Measurements from ENCODE around the gene NUCKS1.
A peak's percentile ranks its signal among the peaks of the same experiment; 100 is the strongest.

Gene NUCKS1, protein sequence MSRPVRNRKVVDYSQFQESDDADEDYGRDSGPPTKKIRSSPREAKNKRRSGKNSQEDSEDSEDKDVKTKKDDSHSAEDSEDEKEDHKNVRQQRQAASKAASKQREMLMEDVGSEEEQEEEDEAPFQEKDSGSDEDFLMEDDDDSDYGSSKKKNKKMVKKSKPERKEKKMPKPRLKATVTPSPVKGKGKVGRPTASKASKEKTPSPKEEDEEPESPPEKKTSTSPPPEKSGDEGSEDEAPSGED

DNA sequence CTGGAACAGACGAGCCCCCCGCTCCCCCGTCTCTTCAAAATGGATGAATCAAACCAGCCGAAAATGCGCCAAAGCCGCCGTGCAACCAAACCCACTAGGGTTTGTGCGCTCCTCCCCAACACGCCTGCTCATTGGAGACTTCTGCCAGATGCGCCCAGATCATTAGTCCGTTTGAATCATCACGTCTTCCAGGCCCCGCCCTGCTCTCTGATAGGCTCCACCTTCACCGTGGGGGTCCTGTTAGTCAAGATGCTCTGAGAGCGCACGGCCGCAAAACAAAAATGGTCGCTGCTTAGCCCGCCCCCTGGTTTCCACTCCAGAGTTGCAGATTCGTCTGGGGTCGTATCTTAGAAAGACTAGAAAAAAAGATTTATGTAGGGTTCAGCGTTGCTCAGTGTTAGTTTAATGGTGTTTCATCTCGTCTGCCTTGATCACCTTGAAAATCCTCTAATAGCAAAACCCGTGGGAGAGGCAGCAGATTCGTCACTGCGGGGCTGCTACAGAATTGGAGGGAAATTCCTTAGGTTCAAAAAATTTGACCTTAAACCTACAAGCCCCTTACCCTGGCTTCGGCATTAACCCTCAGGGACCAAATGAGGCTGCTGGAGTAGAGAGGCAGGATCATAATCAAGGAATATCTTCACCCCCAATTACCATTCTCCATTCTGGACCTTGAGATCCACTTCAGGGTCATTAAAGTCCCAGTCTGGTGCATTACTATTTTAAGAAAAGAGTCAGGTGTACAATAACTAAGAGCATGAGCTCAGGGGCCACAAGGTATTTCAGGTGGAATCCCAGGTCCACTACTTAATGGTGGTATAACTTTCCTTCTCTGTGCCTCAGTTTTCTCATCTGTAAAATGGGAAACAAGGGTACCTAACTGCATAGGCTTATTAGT, at the start of gene NUCKS1:
Gene NUCKS1, minus strand, starts transcription at position 45 of the 898 bp plus-strand sequence. CDS start 209 bp downstream, outside the sequence.
- peak; percentile 76 for DNase-seq (ENCODE audit: low spot score)

DNA sequence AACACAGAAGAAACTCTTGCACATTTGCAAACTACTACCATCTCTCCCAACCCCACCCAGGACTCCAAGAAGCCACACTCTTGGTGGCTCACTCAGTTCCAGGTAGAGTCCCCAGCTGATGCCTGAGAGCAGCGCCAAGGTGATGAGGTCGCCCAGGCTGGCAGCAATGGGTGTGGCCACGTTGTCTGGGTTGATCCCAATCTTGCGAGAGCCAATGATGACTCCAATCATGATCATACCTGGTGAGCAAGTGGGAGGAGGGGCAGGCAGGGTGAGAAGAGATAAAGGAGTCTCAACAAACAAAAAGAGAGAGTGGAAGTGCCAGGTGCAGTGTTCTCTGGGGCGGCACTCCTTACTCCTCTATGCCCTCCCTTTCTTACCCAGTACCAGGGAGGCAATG, 48.6 kb upstream of the NUCKS1 start:
- no peak for DNase-seq (ENCODE audit: low spot score)

DNA sequence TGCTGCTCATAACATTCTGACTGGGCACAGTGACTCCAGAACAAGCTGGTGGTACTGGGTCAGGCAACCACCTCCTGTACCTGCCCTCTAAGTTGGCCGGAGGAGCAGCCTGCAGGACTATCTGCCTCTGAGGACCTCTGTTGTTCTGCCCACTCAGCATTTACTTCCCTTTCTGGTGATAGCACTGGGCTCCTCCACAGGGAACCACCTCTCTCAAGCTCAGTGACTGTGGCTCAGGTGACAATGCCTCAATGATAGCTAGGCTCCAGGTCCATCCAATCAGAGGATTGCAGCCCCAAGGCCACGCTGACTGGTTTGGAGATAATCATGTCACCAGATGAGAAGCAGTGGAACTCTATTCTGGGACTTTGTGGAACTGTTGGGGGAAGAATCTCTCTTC, 47.2 kb upstream of the NUCKS1 start:
- no peak for DNase-seq (ENCODE audit: low spot score)

DNA sequence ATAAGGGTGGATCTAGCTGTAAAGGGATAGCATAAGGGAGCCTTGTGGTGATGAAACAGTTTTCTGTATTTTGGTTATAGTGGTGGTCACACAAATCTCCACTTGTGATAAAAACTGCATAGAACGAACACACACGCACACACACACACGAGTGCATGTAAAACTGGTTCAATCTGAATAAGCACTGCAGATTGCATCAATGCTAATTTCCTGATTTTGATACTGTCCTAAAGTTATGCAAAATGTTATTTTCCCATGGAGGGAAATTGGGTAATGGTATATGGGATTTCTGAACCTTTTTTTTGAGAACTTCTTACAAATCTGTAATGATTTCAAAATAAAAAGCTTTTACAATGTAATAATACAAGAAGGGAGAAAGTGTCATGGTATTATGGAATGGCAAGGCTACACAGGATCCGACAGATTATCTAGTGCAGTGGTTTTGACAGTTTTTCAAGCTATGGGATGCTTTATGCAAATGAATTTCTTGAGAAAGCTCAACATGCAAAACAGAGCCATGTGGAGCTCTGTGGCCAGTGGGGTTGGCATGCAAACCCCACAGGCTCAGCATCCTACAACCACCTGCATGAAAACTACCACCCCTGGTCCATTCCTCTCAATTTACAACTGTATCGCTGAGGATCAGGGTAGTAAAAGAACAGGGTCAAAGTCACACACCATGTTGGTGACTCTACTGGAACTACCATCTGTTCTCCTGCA, 44.2 kb upstream of the NUCKS1 start:
- DNase-seq (ENCODE audit: low spot score): no peak

DNA sequence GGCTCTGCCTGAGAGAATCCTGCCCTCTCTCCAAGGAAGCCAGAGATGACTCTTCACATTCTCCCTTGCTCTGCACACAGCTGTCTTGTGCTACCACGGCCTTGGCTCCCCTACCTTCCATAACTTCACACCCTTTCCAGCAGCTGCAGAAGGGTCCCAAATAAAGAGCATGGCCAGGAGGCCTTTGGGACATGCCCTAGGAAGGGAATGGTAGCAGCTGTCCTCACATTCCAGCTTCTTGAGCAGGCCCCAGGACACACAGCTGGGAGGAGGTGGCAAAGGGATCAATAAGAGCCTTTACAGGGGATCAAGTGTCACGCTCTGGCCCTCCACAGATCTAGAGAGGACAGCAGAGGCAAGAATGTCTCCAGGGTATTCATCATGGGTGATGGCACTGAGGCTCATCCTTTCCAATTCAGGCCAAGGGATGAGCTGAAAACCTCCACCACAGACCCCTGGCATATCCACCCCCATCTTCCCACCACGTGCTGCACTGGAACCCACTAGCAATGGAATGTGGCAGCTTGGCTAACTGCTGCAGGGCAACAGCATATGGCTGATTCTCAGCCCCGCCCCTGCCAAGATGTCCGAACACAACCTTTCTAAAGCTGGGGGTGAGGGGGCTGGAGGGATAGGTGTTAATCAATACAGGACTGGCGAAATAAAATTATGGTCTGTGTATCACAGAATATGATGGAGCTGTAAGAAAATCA, 43.1 kb upstream of the NUCKS1 start:
- no peak for DNase-seq (ENCODE audit: low spot score)

DNA sequence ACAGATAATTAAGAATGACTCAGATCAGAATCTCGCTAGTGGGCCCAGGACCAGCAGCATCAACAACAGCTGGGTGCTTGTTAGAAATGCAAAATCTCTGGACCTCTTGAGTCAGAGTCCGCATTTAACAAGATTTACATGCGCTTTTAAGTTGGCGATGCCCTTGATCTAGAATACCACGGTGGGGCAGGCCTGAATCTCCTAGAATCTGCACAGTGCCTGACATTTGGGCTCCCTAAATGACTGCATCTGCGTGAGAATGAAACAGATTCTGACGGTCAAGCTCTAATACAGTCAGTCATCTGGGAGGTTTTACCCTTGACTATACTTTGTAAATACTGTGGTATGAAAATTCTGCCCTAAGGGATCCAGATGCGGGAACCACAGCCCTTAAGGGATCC, 42.5 kb upstream of the NUCKS1 start:
- no peak for DNase-seq (ENCODE audit: low spot score)

DNA sequence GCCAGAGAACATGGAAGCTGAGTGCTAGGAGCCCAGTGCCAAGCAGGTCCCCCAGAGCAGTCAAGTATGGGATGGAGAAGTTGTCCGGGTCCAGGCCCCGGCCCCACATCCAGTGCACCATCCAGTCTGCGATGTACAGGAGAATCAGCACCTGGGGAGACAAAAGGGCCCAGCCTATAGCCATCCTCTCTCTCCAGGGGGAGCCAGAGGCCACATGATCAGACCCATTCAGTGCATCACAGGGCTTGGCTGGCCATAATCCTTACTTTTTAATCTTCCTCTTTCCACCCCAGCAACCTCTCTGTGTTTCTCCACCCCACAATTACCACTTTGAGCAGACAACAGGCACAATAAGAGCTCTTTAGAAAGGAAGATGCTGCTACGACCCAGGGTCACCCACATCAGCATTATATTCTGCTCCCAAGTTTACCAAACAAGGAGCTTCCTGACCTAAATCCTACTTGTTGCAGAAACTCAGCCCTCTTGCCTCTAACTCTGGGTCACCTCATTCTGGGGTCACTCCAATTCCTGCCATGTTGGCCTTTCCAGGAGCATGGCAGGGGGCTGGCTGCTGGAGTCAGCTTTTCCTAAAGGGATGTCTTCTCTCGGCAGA, 41.7 kb upstream of the NUCKS1 start:
- peak; percentile 78 for DNase-seq (ENCODE audit: low spot score)

DNA sequence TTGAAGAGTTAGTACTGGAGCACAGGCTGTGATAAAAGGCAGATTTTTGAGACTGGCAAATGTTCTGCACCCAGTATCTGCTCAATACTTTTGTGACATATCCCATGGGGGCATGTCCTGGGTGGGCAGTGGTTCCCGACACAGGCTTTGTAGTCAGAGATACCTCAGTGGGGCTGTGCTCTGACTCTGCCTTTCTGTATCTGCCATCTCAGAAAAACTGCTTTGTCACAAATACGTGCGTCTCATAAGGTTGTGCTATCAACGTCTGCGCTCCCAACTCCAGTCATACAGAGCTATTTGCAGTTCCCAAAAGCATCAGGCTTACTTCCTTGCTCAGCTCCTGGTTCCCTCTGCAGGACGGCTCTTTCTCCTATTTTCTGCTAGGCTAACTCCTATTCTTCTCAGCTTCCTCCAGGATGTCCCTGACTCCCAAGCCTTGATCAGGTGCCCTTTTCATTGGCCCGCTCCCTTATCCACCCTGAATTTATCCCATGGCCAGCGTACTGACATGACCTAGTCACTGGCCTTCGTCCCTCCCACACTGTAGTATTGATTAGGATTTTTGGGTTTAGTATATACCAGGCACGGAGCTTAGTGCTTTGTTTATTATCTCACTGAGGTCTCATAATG, 37.4 kb upstream of the NUCKS1 start:
- no peak for DNase-seq (ENCODE audit: low spot score)

DNA sequence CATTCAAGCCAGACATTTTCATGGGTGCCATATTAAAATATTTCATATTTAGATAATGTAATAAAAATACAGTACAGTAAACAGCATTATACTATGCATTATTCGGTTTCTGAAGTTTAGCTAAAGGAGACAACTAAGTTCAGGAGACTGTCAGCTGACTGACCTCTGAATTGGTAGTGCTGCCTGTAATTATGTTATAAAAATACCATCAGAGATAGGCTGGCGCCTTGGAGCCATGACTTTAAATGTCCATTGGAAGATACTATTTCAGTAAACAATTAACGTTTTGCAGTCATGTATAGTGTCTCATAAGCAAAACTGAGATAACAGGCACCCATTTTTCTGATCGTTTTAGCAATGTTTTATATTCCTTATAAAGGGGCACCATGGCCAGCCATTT, 36.6 kb upstream of the NUCKS1 start:
- DNase-seq (ENCODE audit: low spot score): no peak

DNA sequence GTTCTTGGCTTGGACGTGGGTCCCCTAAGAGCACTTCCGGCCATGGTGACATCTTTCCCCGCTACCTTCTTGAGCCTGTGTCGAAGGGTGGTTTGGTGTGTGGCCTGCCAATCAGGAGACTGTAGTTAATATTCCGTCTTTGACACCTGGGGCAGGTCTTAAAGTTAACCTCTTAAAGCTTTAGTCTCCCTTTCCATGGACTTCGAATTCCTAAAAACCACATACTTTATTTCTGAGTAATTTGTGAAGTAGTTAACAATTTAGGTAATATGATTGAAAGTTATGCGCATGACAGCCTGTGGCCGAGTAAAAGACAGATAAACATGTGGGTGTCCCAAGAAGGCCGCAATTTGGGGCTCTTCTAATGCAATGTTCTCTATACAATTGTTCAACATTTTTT, 35.5 kb upstream of the NUCKS1 start:
- DNase-seq (ENCODE audit: low spot score): no peak

DNA sequence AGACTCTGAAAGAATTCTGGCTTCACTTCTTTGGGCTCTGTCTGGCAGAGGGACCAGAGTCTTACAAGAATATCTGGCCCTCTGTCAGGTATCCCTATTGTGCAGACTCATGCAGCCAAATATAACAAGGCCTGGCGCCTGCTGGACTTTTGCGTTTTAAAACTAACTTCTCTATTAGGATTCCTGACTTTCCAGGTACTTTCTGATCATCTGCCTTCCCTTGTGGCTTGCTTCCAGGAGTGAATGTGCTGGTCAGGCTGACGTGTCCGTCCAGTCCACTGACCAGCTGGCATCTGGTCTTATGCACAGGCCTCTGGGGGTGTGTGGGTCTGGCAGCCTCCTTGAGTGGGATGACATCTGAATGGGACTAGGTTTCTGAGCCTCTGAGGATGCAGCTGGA, 33.9 kb upstream of the NUCKS1 start:
- no peak for DNase-seq (ENCODE audit: low spot score)

DNA sequence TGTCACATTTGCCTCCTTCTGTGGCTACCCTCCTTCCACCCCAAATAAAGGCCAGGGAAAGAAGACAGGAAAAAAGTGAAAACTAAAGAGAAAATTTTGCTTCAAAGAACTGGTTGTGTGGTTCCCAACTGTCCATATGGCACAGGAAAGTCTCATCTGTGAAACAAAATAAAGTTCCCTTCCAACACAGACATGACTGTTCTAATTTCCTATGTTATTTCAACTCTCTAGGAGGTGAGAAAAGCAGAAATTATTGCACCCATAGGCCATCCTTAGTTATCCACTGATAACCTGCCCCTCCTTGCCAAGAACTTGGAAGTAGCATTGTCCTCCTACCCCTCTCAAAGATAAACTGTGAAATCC, 33.4 kb upstream of the NUCKS1 start:
- no peak for DNase-seq (ENCODE audit: low spot score)

DNA sequence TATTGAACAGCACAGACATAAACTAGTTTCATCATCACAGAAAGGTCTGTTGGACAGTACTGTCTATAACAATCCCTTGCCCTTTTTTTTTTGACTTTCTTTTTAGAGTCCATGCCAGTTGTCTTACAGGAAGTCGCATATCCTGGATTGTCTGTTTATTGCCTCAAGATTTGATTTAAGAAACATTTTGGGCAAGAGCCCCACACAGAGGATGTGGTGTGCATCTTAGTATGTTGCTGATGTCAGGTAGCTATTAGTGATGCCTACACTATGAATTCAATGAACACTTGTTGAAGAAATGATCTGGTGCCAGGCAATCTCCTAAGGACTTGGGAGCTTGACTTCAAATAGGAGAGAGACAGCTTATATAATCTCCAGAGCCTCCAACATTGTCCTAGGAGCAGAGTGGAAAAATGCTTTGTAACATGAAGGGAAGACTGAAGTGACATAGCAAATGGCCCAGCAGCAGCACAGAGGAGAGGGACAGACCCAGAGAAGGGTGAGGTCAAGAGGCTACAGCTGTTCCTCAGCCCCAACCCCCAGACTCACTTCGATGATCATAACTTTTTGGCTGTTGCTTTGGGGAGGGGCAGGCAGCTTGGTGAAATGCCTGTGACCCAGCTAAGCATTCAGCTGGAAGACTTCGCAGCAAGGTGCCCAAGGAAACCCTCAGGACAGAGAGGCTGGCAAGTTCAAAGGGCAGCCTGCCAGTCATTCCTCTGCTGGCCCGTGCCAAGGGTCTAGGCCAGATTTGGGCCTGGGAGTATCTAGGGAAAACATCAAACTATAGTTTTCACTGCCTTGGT, 32.8 kb upstream of the NUCKS1 start:
- DNase-seq (ENCODE audit: low spot score): no peak

DNA sequence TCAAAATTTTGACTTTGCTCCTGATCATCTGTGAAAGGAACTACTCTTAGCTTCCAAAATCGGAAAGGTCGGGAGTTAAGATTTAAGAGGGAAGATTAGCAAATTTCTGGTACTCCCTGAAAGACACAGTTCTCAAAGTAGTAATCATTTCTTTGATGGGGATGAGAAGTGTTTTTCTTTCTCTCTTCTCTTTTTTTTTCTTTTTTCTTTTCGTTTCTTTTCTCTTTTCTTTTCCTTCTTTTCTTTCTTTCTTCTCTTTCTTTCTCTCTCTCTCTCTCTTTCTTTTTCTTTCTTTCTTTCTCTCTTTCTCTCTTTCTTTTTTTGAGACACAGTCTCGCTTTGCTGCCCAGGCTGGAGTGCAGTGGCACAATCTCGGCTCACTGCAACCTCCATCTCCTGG, 30.4 kb upstream of the NUCKS1 start:
- DNase-seq (ENCODE audit: low spot score): no peak

DNA sequence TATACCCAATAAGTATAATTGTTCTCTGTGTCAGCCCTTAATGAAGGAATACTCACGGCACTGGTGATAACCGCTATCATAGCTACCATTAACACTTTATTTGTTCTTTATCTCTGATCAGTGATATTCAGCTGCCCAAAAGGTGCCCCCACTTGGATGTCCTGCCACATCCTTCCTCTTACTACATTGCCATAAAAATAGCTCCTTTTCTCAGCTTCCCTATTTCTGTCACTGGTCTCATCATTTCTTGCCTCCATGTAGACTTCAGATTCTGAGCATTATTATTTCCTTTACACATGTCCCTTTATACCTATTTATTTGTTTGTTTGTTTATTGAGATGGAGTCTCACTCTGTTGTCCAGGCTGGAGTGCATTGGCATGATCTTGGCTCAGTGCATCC, 28.0 kb upstream of the NUCKS1 start:
- no peak for DNase-seq (ENCODE audit: low spot score)

DNA sequence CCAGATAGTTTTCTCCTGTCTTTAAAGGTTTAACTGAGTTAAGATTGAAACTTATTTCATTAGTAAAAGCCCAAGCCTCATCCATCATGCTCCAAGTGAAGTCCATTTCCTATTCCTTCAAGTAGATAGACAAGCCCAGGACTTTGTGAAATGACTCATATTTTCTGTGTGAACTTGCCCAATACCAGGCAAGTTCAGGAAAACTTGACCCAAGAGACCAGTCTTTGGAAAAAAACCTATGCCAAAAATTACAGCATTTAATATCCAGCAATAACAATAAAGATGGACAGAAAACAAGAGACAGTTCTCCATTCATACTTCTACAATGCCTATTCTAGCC, 25.7 kb upstream of the NUCKS1 start:
- DNase-seq (ENCODE audit: low spot score): no peak

DNA sequence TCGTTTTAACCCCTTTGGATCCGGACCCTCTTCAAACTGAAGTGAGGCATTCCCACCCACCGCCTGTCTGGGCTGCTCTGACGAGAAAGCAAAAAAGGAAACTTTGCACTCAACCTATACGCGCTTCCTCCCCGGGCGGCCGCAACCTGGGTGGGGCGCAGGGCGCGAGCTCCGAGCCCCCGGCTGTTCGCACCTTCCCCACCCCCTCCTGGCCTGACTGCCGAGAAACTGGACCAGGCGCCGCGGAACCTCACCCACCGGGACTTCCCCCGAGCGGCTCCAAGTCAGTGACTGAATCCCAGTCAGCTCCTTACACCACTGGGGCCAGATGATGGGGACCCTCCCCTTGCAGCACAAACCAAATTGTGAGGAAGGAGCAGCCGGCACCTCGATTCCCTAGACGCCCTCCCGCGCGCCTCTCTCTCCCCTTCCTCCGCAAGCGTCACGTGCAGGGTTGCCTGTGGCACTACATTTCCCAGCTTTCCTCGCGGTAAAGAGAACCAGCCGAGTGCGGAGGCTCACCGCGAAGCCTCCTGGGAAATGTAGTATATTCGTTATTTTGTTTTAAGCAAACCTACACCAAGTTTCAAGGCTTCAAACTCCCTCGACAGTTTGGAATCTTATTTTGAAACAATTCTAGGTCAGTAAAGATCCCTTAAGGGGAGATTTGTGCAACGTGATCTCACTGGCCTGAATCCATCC, 25.2 kb upstream of the NUCKS1 start, which contains the start of gene RAB29:
Gene RAB29, minus strand, starts transcription at position 468 of the 702 bp plus-strand sequence. CDS start 526 bp downstream, outside the sequence.
- DNase-seq (ENCODE audit: low spot score): peak; percentile 69

DNA sequence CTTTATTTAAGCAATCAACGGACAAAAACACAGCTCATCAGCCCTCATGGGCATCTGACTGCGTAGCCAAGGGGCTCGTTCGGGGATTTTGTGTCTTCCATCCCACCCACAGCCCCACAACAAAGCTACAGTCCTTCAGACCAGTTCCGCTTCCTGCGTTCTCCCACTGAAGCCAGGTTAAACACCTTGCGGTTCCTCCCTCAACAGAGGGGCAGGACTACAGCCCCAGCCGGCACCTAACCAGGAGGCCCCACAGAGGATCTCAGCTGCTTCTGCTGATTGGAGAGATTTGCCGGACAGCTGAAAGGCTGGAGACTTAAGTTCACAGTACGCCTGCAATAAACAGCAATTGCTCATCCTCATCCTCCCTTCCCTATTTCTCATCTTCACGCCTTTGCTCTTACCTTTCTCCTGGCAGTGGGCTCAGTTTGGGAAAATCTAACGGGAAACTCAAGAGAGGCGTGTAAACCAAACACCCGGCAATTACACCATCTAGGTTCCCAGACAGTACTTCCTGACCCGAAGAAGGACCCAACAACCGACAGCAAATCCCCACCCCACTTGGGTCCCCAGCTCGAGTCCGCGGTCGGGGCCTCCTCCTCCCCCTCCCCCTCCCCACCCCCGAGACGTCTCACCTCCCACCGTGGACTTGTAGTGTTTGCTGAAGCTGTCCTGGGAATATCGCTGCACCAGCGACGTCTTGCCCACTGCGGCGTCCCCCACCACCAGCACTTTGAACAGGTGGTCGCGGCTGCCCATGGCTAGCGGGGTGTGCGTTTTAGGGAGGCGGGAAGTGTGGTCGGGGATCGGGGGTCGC, 24.4 kb upstream of the NUCKS1 start:
- peak; percentile 42 for DNase-seq (ENCODE audit: low spot score)

DNA sequence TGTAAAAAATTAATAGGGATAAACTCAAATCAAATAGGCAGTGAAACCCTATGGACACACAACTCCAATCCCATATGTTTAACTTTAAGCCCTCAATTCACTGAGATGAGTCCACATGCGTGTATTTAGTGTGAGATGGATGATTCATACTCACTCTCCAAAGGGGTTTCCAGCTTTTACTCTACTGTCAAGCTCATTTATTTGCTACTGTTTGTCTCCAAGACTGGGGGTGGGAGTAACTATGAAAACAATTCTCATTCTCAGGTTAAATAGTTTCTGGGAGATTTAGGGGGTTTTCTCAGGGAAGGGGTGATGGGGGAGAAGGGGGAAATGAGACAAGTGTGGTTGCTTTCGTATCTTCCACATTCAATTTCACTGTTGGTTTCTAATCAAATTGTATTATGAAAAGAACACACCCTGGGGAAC, 22.6 kb upstream of the NUCKS1 start:
- no peak for DNase-seq (ENCODE audit: low spot score)
